Body of pancreas (tissue), 4 donors: ENCODE results near the gene ALDH1L2. TPM values are rescaled to one million over a fixed set of nuclear protein-coding genes. Genes with fewer than 3 reads are reported as not detected.

ENCODE experiments used
- ATAC-seq: fragments of 150-250 bp; one replicate; pipeline ENCODE4 v1.9.1; 2016
- DNase-seq, 4 donors: peaks; one replicate each; pipeline ENCODE4 v3.0.0-alpha.2; 2019
- H3K27ac ChIP-seq, 4 donors: fragments of 200-600 bp; sonication (generic); 1 replicate in 3 of 4; 2 replicates in 1 of 4; pipeline versions ENCODE4 v1.5.1 to v1.6.1; 2016 to 2019; ENCODE audit warnings: mild to moderate bottlenecking in 1 of 4, mixed read lengths in 1 of 4, moderate library complexity in 1 of 4
- H3K27me3 ChIP-seq, 2 donors: fragments of 200-600 bp; sonication (generic); one replicate each; pipeline ENCODE4 v1.6.0; 2016; ENCODE audit warnings: mild to moderate bottlenecking in 1 of 2
- H3K36me3 ChIP-seq, 2 donors: fragments of 200-600 bp; sonication (generic); replicated peaks in 1 of 2; 2 replicates each; pipeline ENCODE4 v1.5.1; 2016; ENCODE audit warnings: low read depth in 2 of 2; ENCODE audit not compliant: insufficient read depth in 1 of 2
- H3K4me1 ChIP-seq: fragments of 200-600 bp; sonication (generic); one replicate; pipeline ENCODE4 v1.6.0; 2016
- H3K4me3 ChIP-seq, 2 donors: fragments of 200-600 bp; sonication (generic); 1 replicate in 1 of 2; 2 replicates in 1 of 2; pipeline ENCODE4 v1.5.1; 2016 to 2019
- H3K9me3 ChIP-seq, 3 donors: fragments of 200-600 bp; sonication (generic); 1 replicate in 2 of 3; 2 replicates in 1 of 3; pipeline ENCODE4 v1.5.1; 2016
- POLR2A ChIP-seq, 3 donors: fragments of 450-650 bp; IDR thresholded peaks; one replicate each; pipeline ENCODE4 v1.6.1; 2016; ENCODE audit warnings: antibody characterized with exemption in 3 of 3, mild to moderate bottlenecking in 2 of 3
- WGBS, 2 donors: methylation state at CpG; one replicate each; pipeline ENCODE4 v1.1.5; 2017; 5-methylcytosine and 5-hydroxymethylcytosine counted together
- intact Hi-C: fragments of 100-400 bp; cut with DNase I; formaldehyde crosslinking; loops from one replicate; pipeline ENCODE4 v1.15.1; 2023
- total RNA-seq, 2 donors: library from RNA; depleted of rRNA; stranded (reverse); fragments of >200 nt; gene quantifications; one replicate each; pipeline ENCODE4 v1.1.0, GENCODE V29; 2016
- TF ChIP-seq, protein P1 (sequence below), 7 experiments: fragments of 450-650 bp in 4 of 7; fragments of 200-600 bp in 3 of 7; sonication (generic) in 3 of 7; IDR thresholded peaks; one replicate each; pipeline ENCODE4 v1.5.1; 2016 to 2019; ENCODE audit warnings: antibody characterized with exemption in 7 of 7

ALDH1L2 gene
- total RNA-seq = 10 to 100 TPM; 31.1 to 71.2 TPM

DNA sequence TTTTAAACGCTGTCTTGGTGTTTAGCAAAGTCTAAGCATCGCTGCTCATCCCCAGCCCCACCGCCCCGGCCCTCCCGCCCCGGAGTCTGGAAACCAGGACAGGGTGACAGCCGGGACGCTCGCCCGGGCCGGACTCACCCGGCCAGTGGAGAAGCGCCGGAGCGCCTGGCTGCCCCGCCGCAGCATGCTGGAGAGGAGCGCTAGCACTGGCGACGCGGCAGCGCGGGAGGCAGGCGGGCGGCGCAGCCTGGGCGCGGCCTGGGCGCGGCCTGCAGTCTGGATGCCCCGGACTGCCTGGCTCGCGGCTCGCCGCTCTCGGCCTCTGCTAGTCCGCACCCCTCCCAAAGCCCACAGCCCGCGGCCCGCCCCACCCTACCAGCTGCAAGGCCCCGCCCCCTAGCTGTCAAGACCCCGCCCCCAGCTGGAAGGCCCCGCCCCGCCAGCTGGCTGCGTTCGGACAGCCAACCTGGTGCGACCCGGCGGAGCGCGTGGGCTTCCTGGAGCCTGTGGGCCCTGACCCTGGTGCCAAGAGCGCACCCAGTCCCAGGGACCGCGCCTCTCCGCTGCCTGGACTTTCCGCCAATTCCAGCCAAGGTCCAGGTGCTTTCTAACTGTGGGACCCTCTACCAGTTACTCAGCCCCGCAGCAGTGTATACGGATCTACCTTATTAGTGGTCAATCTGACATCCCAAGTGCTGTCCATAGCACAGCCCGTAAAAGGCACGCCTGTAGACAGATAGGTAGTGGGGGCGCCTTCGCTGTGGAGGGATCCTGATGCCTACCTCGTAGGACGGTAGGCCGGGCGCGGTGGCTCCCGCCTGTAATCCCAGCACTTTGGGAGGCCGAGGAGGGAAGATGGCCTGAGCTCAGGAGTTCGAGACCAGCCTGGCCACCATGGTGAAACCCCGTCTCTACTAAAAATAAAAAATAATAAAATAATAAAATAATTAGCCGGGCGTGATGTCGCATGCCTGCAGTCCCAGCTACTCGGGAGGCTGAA is at the start of gene ALDH1L2:
ALDH1L2 (minus strand) TSS at position 208 of the 1,000 bp plus-strand sequence; CDS start at position 186, 22 bp downstream.
- Histone ChIP-seq H3K27me3 (no peaks in the 10 kb centered on the region), H3K9me3 (no peaks in the 10 kb centered on the region), H3K4me3 (peak within 1 kb of the TSS; percentile 40 to 80), H3K27ac (peak within 1 kb of the TSS; percentile 26 to 87 (median 81)), H3K36me3 (no peaks in the 10 kb centered on the region), H3K4me1 (peaks cover 21% of the 10 kb centered on the region)
- intact Hi-C loops = no loop called here
- TF ChIP-seq POLR2A (IDR thresholded peaks at IDR 0.05) = peak; percentile 69 to 89 (median 78)
- TF ChIP-seq, protein P1, sequence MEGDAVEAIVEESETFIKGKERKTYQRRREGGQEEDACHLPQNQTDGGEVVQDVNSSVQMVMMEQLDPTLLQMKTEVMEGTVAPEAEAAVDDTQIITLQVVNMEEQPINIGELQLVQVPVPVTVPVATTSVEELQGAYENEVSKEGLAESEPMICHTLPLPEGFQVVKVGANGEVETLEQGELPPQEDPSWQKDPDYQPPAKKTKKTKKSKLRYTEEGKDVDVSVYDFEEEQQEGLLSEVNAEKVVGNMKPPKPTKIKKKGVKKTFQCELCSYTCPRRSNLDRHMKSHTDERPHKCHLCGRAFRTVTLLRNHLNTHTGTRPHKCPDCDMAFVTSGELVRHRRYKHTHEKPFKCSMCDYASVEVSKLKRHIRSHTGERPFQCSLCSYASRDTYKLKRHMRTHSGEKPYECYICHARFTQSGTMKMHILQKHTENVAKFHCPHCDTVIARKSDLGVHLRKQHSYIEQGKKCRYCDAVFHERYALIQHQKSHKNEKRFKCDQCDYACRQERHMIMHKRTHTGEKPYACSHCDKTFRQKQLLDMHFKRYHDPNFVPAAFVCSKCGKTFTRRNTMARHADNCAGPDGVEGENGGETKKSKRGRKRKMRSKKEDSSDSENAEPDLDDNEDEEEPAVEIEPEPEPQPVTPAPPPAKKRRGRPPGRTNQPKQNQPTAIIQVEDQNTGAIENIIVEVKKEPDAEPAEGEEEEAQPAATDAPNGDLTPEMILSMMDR (IDR thresholded peaks at IDR 0.05) = no peak
- DNase-seq (peak; percentile 94 to 96 (median 94)), ATAC-seq (peak; percentile 97)
- WGBS, 2 donors = 21 to 71% methylated on average over 21 to 75 of the region's 75 CpGs

DNA sequence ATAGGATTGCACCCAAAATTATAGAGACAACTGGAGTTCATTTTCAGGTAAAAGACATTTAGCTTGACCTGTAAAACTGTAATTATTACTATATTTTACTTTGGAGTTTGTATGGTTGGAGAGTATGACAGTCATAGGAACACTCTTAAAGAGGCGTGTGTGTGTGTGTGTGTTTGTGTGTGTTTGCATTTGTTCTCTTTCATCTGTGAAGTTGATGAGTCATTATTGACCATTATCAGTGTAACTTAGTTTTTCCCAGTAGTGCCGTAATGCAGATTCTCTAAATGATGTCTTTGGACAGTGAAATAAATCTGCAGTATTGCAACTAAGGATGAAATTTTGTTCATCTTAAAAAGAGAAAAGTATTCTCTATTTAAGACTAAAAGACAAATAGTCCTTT is 36.3 kb upstream of the ALDH1L2 start:
- DNase-seq (no peak), ATAC-seq (no peak)
- Histone ChIP-seq H3K27me3 (no peaks in the 10 kb centered on the region), H3K27ac (no peak overlapping the region), H3K4me3 (no peak overlapping the region), H3K36me3 (peaks cover 0 to 36% of the 10 kb centered on the region in 2 donors), H3K4me1 (no peaks in the 10 kb centered on the region), H3K9me3 (no peaks in the 10 kb centered on the region)
- WGBS, 2 donors = 68 to 91% methylated on average over 2 of the region's 2 CpGs
- intact Hi-C loops = no loop called here
- TF ChIP-seq, protein P1 (IDR thresholded peaks at IDR 0.05) = no peak
- no peak for TF ChIP-seq POLR2A (IDR thresholded peaks at IDR 0.05)

DNA sequence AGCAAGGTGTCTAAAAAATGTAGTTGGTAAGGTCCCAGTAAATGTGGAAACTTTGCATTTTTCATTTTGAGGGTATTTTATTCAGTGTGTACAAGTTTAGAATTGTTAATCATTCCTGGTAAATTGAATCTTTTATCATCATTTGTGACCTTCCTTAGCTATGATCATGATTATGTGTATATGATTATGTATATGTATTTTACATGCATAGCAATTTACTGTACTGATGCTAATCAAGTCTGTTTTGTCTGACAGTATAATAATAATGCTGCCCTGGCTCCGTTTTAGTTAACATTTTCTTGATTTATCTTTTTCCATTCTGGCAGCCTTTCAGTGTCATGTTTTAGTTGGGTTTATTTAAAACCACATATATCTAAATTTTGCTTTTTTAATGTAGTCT is 32.7 kb upstream of the ALDH1L2 start:
- Histone ChIP-seq H3K4me3 (no peak overlapping the region), H3K27ac (no peak overlapping the region), H3K9me3 (no peaks in the 10 kb centered on the region), H3K4me1 (no peaks in the 10 kb centered on the region), H3K27me3 (no peaks in the 10 kb centered on the region), H3K36me3 (peaks cover 0 to 28% of the 10 kb centered on the region in 2 donors)
- WGBS, 2 donors = 69 to 70% methylated on average over 1 of the region's 1 CpG
- TF ChIP-seq POLR2A (IDR thresholded peaks at IDR 0.05) = no peak
- TF ChIP-seq, protein P1 (IDR thresholded peaks at IDR 0.05) = no peak
- ATAC-seq (no peak), DNase-seq (no peak)
- intact Hi-C loops = no loop called here

DNA sequence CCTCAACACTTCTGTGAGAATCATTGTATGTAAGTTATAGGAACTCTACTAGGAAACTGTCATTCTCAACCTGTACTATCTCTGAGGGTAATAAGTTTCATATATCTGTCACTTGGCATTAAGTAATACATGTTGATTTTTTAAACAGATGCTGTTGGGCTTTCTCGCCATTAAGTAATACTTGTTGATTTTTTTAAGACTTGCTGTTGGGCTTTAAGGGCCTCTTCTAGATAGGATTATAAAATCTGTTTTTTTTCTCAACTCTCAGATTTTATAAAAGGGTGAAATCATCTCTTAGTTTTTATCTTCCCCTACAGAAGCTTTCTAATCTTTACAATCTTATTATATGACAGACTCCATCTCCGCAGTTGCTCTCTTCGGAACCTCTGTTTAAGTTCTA is 28.8 kb upstream of the ALDH1L2 start:
- DNase-seq (no peak), ATAC-seq (no peak)
- Histone ChIP-seq H3K9me3 (no peaks in the 10 kb centered on the region), H3K27me3 (no peaks in the 10 kb centered on the region), H3K36me3 (peaks cover 0 to 10% of the 10 kb centered on the region in 2 donors), H3K4me1 (peaks cover 25% of the 10 kb centered on the region), H3K27ac (no peak overlapping the region), H3K4me3 (no peak overlapping the region)
- WGBS, 2 donors = 92 to 94% methylated on average over 3 of the region's 3 CpGs
- TF ChIP-seq, protein P1 (IDR thresholded peaks at IDR 0.05) = no peak
- TF ChIP-seq POLR2A (IDR thresholded peaks at IDR 0.05) = no peak
- intact Hi-C loops = no loop called here
